ENCODE results near the gene CFAP210. TPM values are rescaled to one million over a fixed set of nuclear protein-coding genes. Genes with fewer than 3 reads are reported as not detected.

Gene CFAP210
- total RNA-seq (2021) (0.20 to 0.60 TPM (median 0.25 TPM) in 3 replicates), Bru-seq, nascent RNA (percentile 38 among the genes with signal in this experiment)
- long read RNA-seq, experiment 1, partial matches to known transcripts: 1 of 9 reads
- long read RNA-seq, experiment 1, other reads (novel, unspliced or antisense): 8 of 9 reads
- long read RNA-seq, experiment 2, partial matches to known transcripts: 1 of 2 reads
- long read RNA-seq, experiment 2, other reads (novel, unspliced or antisense): 1 of 2 reads
- long read RNA-seq, experiment 3, partial matches to known transcripts: 0 of 6 reads
- long read RNA-seq, experiment 3, other reads (novel, unspliced or antisense): 4 of 6 reads

GRCh38 chr2:169694113-169694893, at the start of gene CFAP210, which contains the start of gene PHOSPHO2:
Gene CFAP210 (minus strand): TSS chr2:169694405. CDS start chr2:169694327, 78 bp downstream.
Gene PHOSPHO2 (plus strand): TSS chr2:169694469. CDS start chr2:169700972, 6,503 bp downstream.
- peak within 1 kb of the TSS; percentile 69 for H3K27ac Mint-ChIP-seq
- peak within 1 kb of the TSS; percentile 89 for H3K4me3 Mint-ChIP-seq
- H3K27me3 Mint-ChIP-seq (ENCODE audit: low read depth): peaks cover 11% of the 10 kb centered on the region
- peaks cover 3% of the 10 kb centered on the region; the same call in 1 of the 2 replicates for H3K9me3 Mint-ChIP-seq
- POLR2A ChIA-PET: interaction anchor here (0.5 kb wide), 1 partner anchor 104 kb away, joined by 3 read pairs; the partner anchor contains the start of gene SSB
- CTCF ChIA-PET: no interaction called here
- H3K36me3 Mint-ChIP-seq: peaks cover 9% of the 10 kb centered on the region
- DNase-seq (ENCODE audit: low spot score): peak; percentile 97
- H3K4me1 Mint-ChIP-seq: peaks cover 14% of the 10 kb centered on the region
- peak; percentile 95 for ATAC-seq
- TF ChIP-seq ARID4B (CRISPR knock-in tag; IDR thresholded peaks at IDR 0.05; ENCODE audit: borderline replicate concordance) (peak; percentile 92; the same call in 1 of the 2 replicates), MXD4 (CRISPR knock-in tag; IDR thresholded peaks at IDR 0.05; ENCODE audit: borderline replicate concordance) (no peak), GRHL2 (CRISPR knock-in tag; IDR thresholded peaks at IDR 0.05; ENCODE audit: insufficient replicate concordance, severe bottlenecking) (no peak), HMGXB4 (CRISPR knock-in tag; IDR thresholded peaks at IDR 0.05) (0 out of 2 replicates have a peak, but pooled peaks have one; percentile 51), PRDM15 (CRISPR knock-in tag; IDR thresholded peaks at IDR 0.05) (no peak), HMGA2 (CRISPR knock-in tag; IDR thresholded peaks at IDR 0.05) (no peak), E2F4 (CRISPR knock-in tag; IDR thresholded peaks at IDR 0.05; ENCODE audit: borderline replicate concordance, low read depth) (no peak), NFE2L1 (CRISPR knock-in tag; IDR thresholded peaks at IDR 0.05) (0 out of 2 replicates have a peak, but pooled peaks have one; percentile 57), EMX1 (CRISPR knock-in tag; IDR thresholded peaks at IDR 0.05) (no peak), CREB1 (CRISPR knock-in tag; IDR thresholded peaks at IDR 0.05) (no peak; the same call in 1 of the 2 replicates), ZNF281 (CRISPR knock-in tag; IDR thresholded peaks at IDR 0.05) (peak; percentile 81; the same call in 1 of the 2 replicates), ATF6 (CRISPR knock-in tag; IDR thresholded peaks at IDR 0.05) (no peak), KAT7 (CRISPR knock-in tag; IDR thresholded peaks at IDR 0.05; ENCODE audit: borderline replicate concordance) (0 out of 2 replicates have a peak, but pooled peaks have one; percentile 38), ZNF138 (CRISPR knock-in tag; conservative IDR thresholded peaks at IDR 0.05) (no peak), MAX (CRISPR knock-in tag; IDR thresholded peaks at IDR 0.05) (peak; percentile 91)
